Measurements from ENCODE around the gene KIDINS220. TPM values are rescaled to one million over a fixed set of nuclear protein-coding genes. Genes with fewer than 3 reads are reported as not detected.
A peak's percentile ranks its signal among the peaks of the same experiment; 100 is the strongest.

The KIDINS220 gene
- total and polyA plus RNA-seq, 2 of the 13 experiments (the other 11 are each of a cell fraction or from before 2014, with no cell fraction given): 25.2 to 32.3 TPM

DNA sequence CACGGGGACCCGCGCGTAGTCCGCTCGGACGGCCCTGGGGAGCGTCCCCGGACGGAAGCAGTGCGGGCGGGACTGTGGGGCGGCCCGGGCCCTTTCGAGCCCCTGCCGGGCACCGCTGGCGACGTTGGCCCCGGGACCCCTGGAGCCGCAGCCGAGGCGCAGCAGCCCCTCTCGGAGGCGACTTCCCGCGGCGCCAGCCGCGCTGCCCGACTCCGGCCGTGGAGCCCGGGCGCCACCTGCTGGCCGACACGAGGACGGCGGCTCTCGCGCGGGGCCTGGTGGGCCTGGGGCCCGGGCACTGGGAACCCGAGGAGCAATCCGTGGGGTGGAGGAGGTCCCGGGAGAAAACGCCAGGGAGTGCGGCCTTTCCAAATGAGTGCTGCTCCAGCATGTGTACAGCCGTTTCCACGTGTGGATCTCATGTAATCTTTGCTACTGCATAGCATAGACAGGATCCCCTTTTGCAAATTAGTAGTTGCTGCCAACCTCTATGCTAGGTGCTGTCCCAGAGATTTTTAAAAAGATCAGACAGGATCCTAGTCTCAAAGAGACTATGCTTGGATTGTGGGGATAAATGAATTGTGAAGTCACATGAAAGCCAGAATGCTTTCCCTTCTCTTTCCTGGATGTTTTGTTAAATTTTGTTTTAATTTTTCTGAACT lies 151.6 kb downstream of the KIDINS220 start (continued):
- TF ChIP-seq, protein P1, sequence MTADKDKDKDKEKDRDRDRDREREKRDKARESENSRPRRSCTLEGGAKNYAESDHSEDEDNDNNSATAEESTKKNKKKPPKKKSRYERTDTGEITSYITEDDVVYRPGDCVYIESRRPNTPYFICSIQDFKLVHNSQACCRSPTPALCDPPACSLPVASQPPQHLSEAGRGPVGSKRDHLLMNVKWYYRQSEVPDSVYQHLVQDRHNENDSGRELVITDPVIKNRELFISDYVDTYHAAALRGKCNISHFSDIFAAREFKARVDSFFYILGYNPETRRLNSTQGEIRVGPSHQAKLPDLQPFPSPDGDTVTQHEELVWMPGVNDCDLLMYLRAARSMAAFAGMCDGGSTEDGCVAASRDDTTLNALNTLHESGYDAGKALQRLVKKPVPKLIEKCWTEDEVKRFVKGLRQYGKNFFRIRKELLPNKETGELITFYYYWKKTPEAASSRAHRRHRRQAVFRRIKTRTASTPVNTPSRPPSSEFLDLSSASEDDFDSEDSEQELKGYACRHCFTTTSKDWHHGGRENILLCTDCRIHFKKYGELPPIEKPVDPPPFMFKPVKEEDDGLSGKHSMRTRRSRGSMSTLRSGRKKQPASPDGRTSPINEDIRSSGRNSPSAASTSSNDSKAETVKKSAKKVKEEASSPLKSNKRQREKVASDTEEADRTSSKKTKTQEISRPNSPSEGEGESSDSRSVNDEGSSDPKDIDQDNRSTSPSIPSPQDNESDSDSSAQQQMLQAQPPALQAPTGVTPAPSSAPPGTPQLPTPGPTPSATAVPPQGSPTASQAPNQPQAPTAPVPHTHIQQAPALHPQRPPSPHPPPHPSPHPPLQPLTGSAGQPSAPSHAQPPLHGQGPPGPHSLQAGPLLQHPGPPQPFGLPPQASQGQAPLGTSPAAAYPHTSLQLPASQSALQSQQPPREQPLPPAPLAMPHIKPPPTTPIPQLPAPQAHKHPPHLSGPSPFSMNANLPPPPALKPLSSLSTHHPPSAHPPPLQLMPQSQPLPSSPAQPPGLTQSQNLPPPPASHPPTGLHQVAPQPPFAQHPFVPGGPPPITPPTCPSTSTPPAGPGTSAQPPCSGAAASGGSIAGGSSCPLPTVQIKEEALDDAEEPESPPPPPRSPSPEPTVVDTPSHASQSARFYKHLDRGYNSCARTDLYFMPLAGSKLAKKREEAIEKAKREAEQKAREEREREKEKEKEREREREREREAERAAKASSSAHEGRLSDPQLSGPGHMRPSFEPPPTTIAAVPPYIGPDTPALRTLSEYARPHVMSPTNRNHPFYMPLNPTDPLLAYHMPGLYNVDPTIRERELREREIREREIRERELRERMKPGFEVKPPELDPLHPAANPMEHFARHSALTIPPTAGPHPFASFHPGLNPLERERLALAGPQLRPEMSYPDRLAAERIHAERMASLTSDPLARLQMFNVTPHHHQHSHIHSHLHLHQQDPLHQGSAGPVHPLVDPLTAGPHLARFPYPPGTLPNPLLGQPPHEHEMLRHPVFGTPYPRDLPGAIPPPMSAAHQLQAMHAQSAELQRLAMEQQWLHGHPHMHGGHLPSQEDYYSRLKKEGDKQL (CRISPR knock-in tag; IDR thresholded peaks at IDR 0.05; ENCODE audit: low read depth): no peak
- peak; percentile 58 for TF ChIP-seq ZFY (CRISPR knock-in tag; IDR thresholded peaks at IDR 0.05)
- no peak for TF ChIP-seq NCOA5 (CRISPR knock-in tag; IDR thresholded peaks at IDR 0.05)
- no peak for TF ChIP-seq KLF12 (CRISPR knock-in tag; IDR thresholded peaks at IDR 0.05; ENCODE audit: borderline replicate concordance)
- TF ChIP-seq ZSCAN12 (CRISPR knock-in tag; IDR thresholded peaks at IDR 0.05): no peak
- TF ChIP-seq FOXO1 (CRISPR knock-in tag; IDR thresholded peaks at IDR 0.05): peak; percentile 50
- 0 out of 2 replicates have a peak, but pooled peaks have one; percentile 49 for TF ChIP-seq ARNT2 (CRISPR knock-in tag; IDR thresholded peaks at IDR 0.05; ENCODE audit: low read depth)
- TF ChIP-seq ZNF367 (CRISPR knock-in tag; IDR thresholded peaks at IDR 0.05; ENCODE audit: borderline replicate concordance): no peak; the same call in 1 of the 2 replicates
- TF ChIP-seq U2AF2 (IDR thresholded peaks at IDR 0.05; ENCODE audit: low read depth, low read length): no peak
- TF ChIP-seq ZNF747 (CRISPR knock-in tag; IDR thresholded peaks at IDR 0.05; ENCODE audit: borderline replicate concordance): 0 out of 2 replicates have a peak, but pooled peaks have one; percentile 37
- TF ChIP-seq ZNF572 (CRISPR knock-in tag; IDR thresholded peaks at IDR 0.05): no peak
- TF ChIP-seq SETDB1 (CRISPR knock-in tag; IDR thresholded peaks at IDR 0.05; ENCODE audit: borderline replicate concordance): no peak
- TF ChIP-seq DNMT3B (CRISPR knock-in tag; conservative IDR thresholded peaks at IDR 0.05): no peak
- peak; percentile 85 for TF ChIP-seq SKI (IDR thresholded peaks at IDR 0.05; ENCODE audit: partially characterized antibody)
- TF ChIP-seq SRY (CRISPR knock-in tag; IDR thresholded peaks at IDR 0.05): no peak
- TF ChIP-seq NR3C1 (CRISPR knock-in tag; IDR thresholded peaks at IDR 0.05): no peak
- TF ChIP-seq ZBTB20 (CRISPR knock-in tag; IDR thresholded peaks at IDR 0.05; ENCODE audit: borderline replicate concordance, low read depth): no peak
- peak; percentile 13; the same call in 1 of the 2 replicates for TF ChIP-seq HOXA3 (CRISPR knock-in tag; IDR thresholded peaks at IDR 0.05)
- 0 out of 2 replicates have a peak, but pooled peaks have one; percentile 15 for TF ChIP-seq ZNF138 (CRISPR knock-in tag; IDR thresholded peaks at IDR 0.05; ENCODE audit: low read depth)

All from HepG2 (cell line).